Stimulated activated CD4-positive, alpha-beta T cell treated with anti-CD3 and anti-CD28 coated beads, Interleukin-1b, Interleukin-23, amount 100 ng/mL, for 24 hours (primary cell): ENCODE results near the gene STAC3.
A peak's percentile ranks its signal among the peaks of the same experiment; 100 is the strongest.
"Not testable (repeated sequence)": the region's sequence is repeated elsewhere in the genome, so short reads cannot be mapped to it uniquely, and the experiment has no call there.

ENCODE experiments used
- DNase-seq, 4 experiments: peaks; one replicate each; pipeline ENCODE4 v3.0.0-alpha.2; 2020; ENCODE audit warnings: low read depth in 4 of 4, low spot score in 1 of 4

Gene STAC3

GRCh38 chr12:57250956-57251355 is at the start of gene STAC3:
STAC3 (minus strand) TSS chr12:57251187; CDS start chr12:57249636, 1,551 bp downstream.
- no peak for DNase-seq

DNA sequence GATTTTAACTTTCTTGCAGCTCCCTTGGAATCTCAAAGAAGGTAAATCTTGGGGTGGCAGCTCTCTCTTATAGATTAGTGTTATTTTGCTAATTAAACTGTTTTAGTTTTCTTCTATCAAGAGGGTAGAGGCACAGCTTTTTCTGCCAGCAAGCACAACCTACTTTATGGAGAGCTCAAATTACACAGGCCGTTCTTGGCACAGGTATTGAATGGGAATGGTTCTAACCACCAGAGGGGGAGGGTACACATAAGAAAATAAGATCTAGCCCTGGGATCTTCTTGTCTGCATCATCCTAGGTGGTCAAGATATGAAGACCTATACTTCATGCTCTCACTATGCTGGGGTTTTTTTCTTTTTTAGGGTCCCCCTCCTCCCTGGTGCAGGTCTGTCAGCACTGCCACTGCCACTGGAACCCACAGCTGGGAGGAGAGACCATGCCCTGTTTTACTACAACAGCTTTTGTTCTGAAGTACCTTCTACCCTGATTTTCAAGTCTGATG is 48.6 kb upstream of the STAC3 start:
- no peak for DNase-seq

DNA sequence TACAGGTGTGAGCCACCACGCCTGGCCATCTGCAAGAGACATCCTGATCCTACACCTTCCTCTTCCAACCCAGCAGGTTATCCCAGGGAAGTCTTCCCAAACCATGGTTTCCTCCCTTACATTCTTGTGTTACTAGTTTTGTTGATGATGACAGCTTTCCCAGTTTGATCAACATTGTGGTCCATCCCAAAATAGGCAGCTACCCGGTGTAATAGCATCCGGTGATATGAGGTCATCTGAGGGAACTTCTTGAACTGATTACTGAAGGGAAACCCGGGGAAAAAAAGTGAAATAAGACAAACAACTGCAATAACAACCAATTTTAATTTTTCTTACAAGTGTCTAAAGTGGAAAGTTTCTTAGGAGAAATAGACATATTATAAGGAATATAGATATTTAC is 45.3 kb upstream of the STAC3 start:
- DNase-seq, result no peak

DNA sequence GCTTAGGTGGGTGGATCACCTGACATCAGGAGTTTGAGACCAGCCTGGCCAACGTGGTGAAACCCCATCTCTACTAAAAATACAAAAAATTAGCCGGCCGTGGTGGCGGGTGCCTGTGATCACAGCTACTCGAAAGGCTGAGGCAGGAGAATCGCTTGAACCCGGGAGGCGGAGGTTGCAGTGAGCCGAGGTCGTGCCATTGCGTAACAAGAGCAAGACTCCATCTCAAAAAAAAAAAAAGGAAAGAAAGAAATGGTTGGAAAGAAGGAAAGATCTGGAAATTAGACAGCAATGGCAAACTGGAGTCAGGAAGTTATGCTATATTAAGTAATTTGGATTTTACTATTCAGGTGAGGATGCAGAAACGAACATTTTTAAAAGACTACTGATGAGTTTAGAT is 31.1 kb upstream of the STAC3 start:
- not testable (repeated sequence) for DNase-seq

DNA sequence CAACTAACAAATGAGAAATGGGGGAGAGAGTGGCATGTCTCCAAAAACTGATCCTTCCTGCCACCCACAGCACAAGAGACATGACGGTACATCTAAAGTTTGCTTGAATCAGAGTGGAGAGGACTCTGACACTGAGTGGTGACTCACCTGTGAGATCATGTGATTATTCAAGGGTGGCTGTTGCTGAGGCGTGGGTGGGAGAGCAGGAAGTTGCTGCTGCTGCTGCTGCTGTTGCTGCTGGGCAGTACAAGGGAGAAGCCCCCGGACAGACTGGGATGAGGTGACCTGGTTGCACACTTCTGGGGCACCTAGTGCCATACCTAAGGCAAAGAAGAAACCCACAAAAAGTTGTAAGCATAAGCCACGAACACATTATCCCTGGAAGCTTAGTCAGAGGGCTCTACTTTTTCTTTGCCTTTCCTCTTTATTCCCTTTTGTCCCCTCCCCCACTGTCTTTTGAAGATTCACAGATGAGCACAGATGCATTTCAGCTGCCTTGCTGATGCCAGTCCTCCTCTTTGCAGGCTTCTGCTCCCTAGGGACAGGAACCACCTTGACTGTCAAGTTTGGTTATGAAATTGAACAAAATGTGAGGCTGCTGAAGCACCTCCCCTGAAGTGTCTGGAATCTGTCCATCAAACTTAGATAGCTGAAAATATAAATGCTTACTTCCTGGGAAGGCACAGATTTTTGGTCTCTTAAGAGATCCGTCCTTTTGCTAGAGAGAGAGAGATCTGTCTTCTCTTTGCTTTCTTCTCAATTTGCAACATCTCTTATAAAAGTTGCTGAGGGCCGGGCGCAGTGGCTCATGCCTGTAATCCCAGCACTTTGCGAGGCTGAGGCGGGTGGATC is 29.4 kb upstream of the STAC3 start:
- peak; percentile 40 to 67 (median 49) for DNase-seq

- DNase-seq, result no peak
These were observed 27.7 kb upstream of the STAC3 start for GRCh38 chr12:57278465-57279381.

- DNase-seq, result no peak
These were observed 26.1 kb upstream of the STAC3 start for GRCh38 chr12:57276935-57277563.

GRCh38 chr12:57276233-57276632 is 25.2 kb upstream of the STAC3 start:
- DNase-seq, result not testable (repeated sequence)

DNA sequence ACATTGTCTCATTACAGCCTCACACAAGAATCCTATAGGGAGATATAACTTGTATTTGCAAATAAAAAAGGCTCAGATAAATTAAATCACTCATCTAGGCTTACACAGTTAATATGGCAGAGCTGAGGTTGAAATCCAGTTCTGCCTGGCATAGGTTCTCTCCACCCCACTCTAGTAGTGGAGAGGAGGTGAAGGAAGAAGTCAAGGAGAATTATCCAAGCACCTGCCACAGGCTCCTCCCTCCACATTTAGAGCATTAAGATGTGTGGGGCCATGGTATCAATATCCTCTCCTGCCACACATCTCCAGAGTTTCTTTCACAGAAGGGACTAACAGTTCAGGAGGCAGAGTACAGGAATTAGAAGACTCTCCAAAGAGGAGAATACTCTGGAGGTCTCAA is 22.5 kb upstream of the STAC3 start:
- DNase-seq, result no peak

- DNase-seq, result no peak
These were observed 21.6 kb upstream of the STAC3 start for GRCh38 chr12:57272337-57273151.

DNA sequence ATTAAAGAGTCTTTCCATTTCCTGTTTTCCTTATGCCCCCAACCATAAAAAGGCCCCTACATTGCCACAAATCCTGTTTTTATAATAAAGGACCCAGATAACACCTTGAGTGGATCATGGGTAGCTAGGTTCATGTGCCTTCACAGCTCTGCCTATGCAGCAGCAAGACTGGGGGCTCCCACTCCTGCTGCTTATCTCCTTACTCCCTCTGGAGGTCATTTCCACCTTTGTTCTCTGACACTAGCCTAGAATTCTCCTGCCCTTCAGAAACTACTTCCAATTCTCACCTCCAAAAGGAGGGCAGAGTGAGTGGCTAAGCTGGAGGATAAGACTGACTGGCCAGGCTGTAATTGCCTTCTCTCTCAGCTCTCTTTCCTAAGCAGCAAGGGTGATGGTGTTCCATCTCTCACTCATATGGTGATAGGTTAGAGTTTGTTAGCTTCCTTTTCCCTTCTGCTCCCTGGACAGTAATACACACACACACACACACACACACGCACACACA is 20.0 kb upstream of the STAC3 start:
- no peak for DNase-seq

DNA sequence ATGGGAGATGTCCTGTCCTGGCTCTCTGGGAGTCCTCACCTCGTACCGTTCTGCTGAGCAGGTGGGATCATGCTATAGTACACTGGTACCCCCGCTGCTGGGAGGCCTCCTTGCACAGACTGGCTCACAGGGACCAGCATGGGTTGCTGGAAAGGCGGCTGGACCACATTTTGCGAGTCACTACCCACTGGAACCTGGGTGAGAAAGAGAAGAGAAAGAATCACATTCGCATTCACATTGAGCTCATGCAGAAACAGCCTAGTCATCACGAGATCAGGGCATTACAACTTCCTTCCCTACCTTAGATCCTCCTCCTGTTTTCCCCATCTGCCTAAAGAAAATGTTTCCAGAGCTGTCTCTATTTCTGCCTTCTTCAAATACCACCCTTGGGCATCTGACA is 17.3 kb upstream of the STAC3 start:
- no peak for DNase-seq

GRCh38 chr12:57266681-57267080 is 15.7 kb upstream of the STAC3 start:
- DNase-seq, result no peak

DNA sequence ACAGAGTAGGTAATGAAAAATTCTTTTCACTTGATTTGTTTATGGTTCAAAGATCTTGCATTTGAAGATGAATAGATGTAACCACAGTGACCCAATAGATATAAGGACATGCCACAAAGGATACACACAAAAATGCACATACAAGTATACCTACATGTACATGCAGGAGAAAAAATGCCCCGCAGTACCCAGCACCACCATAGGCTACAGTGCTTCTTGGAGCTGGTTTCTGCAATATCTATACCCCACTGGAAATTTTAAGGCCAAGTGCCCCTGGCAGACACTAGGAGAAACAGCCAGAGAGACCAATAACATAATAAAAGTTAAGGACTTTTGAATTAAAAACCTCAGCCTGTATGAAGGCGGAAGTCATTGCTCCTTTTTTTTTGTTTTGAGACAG is 12.1 kb upstream of the STAC3 start:
- no peak for DNase-seq

DNA sequence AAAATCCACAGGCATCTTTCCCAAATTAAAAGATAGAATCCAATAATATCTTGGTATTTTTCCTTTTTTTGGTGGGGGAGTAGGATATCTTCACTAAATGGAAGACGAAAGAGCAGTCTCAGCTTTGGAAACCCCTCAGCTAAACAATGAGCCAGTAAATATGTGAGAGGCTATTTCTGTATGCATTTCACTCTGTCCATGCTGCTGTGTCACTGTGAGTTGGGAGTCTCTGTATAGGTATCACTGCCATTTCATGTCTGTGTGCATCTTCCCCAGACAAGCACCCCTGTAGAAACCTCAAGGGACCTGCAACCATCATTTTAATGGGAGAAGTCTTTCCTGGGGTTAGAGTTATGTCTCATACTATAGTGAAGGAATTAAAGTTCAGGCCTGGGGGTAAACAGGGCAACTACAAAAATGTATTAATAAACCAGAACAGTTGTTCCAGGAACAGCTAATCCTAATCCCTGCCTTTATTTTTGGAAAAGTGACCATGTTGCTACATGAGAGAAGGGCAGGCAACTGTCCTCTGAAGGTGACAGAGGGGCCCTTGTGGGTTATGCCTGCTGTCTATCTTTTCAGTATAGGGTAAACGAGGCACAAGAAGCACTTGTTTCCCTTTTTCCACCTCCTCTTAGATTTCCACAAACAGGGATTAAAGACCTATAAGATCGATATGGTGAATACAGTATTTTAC is 11.3 kb upstream of the STAC3 start:
- DNase-seq, result no peak

- no peak for DNase-seq
These were observed 10.5 kb upstream of the STAC3 start for GRCh38 chr12:57261428-57261865.

DNA sequence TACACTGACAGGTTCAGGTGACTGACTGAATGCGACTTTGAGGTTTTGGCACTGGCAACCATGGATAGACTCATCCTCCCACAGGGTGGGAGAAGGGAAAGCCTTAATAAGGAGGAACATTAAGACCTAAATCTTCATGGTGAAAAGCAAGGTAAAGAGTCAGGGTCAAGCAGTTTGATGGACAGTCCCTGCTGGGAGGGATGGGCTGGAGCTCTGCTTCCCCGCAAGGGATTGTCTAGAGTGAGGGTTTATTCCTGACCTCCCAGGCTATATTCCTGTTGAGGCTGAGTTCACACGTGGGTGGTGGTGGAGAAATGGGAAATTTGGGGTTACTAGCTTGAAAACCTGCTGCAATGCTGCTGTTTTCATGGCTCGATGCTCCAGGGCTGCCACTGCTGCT is 9.4 kb upstream of the STAC3 start:
- no peak for DNase-seq

GRCh38 chr12:57258977-57259970 is 8.3 kb upstream of the STAC3 start:
- DNase-seq, result no peak
